Mucosa of rectum (tissue), 2 donors: ENCODE results near the gene RRBP1.

Experiments
- H3K27ac ChIP-seq, 2 donors: one replicate each; pipeline ENCODE4 v1.7.0; 2013; ENCODE audit warnings: inconsistent platforms in 2 of 2, low read depth in 2 of 2, low read length in 2 of 2
- H3K27me3 ChIP-seq, 2 donors: one replicate each; pipeline ENCODE4 v1.7.0; 2013; ENCODE audit warnings: low read length in 2 of 2; ENCODE audit not compliant: control insufficient read depth in 2 of 2, insufficient read depth in 2 of 2
- H3K36me3 ChIP-seq, 2 donors: one replicate each; pipeline ENCODE4 v1.7.0; 2013; ENCODE audit warnings: low read length in 2 of 2; ENCODE audit not compliant: control insufficient read depth in 2 of 2, insufficient read depth in 2 of 2
- H3K4me1 ChIP-seq, 2 donors: one replicate each; pipeline ENCODE4 v1.7.0; 2013; ENCODE audit warnings: low read length in 2 of 2, mild to moderate bottlenecking in 1 of 2; ENCODE audit not compliant: control insufficient read depth in 2 of 2, insufficient read depth in 2 of 2
- H3K4me3 ChIP-seq, 2 donors: one replicate each; pipeline ENCODE4 v1.7.0; 2013; ENCODE audit warnings: low read length in 2 of 2
- H3K9ac ChIP-seq, 2 donors: one replicate each; pipeline ENCODE4 v1.7.0; 2013; ENCODE audit warnings: low read length in 2 of 2, low read depth in 1 of 2, mild to moderate bottlenecking in 1 of 2
- H3K9me3 ChIP-seq, 2 donors: one replicate each; pipeline ENCODE4 v1.7.0; 2013; ENCODE audit warnings: low read length in 2 of 2; ENCODE audit not compliant: control insufficient read depth in 2 of 2
- donor health status: healthy.
- donor health status: Normal muscosa, but diverticular disease.

RRBP1 gene

DNA sequence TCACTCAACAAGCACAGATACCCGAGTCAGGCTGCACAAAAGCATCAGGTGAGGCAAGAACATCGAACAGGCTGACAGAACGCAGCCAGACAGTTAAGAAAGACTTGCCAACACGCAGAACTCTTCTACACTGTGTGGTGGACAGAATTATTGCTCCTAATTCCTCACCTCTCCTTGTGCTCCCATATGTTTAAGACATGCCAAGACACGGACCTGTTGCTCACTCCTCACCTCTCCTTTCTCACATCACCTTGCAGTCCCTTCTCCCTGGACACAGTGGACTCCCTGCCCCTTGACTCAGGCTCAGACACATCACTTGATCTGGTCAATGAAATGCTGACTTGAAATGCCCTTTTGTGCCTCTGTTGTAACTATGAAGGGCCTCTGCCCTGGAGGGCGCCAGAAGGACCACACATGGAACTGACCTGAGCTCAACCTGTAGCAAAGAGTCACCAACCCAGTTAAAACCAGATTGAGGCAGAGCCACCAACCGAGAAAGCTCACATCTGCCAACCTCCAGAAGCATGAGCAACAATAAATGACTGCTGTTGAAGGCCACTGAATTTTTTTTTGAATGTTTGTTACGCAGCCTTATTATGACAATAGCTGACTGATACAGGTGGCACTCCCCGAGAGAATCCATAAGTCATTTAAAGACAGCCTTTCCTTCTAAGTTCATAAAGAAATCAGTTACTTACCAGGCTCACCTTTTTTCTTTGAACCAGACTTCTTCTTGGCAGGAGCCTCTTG, 24.0 kb downstream of the RRBP1 start:
- H3K4me1 ChIP-seq: peaks cover 17 to 21% of the 10 kb centered on the region in 2 donors
- H3K27me3 ChIP-seq: no peaks in the 10 kb centered on the region
- H3K9ac ChIP-seq: no peak overlapping the region
- H3K36me3 ChIP-seq: peaks cover 46 to 57% of the 10 kb centered on the region in 2 donors
- no peak overlapping the region for H3K4me3 ChIP-seq
- H3K9me3 ChIP-seq: no peaks in the 10 kb centered on the region
- no peak overlapping the region for H3K27ac ChIP-seq

DNA sequence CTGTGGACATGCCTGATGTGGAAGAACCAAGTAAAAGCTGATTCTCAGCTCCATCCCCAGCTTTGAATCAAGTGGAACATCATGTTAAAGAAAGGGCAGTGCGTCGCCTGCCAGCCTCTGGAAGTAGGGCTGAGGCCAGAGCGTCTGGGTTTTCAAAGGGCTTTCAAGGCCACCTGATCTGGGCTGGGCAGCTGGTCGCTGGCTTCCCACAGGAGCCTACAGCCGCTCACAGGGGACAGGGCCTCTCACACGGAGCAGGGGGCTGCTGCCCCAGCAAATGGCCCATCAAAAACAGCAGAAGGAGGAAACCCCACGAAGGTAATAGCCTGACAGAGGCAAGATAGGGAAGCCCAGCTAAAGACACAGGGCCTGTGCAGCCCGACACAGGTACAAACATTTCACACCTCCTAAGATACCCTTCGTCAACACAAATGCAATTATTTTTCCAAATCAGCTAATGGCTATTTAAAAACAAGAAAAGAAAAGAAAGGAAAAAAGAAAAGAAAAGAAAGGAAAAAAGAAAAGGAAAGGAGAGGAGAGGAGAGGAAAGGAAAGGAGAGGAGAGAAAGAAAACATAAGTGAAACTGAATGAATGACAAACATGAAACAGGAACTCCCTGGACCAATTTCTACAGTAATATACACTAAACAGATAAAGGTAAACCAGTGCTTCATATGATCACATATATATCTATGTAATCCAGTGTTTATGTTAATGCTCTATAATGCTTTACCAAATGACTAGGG, 24.8 kb downstream of the RRBP1 start:
- Histone ChIP-seq H3K4me1 (peaks cover 15 to 17% of the 10 kb centered on the region in 2 donors), H3K4me3 (no peak overlapping the region), H3K27me3 (no peaks in the 10 kb centered on the region), H3K9ac (no peak overlapping the region), H3K27ac (no peak overlapping the region), H3K9me3 (no peaks in the 10 kb centered on the region), H3K36me3 (peaks cover 54 to 63% of the 10 kb centered on the region in 2 donors)

DNA sequence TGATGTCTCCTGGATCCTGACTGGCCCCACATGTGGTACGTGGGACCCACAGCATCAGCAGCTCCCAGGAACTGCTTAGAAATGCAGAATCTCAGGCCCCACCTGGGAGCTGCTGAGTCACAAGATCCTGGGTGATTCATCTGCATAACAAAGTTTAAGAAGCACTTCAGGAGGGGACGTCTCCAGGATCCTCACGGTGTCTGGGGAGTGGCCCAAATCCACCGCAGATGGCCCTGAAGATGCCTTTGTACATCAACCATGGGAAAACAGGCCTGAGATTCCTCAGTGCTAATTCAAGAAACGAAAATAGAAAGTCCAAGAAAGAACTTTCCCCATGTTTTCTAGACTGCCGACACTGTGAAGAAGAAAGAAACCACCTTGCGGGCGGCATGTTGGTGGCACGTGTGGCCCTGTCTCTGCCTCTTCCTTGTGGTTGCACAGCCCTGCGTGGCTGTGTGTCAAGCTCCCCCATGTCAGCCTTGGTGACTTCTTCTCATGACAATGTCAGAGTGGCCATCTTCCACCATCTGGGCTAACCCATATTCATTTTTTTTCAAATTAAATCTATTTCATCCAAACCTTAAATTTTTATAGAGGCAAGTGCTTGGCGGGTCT, 26.1 kb downstream of the RRBP1 start:
- no peaks in the 10 kb centered on the region for H3K27me3 ChIP-seq
- peaks cover 8 to 17% of the 10 kb centered on the region in 2 donors for H3K4me1 ChIP-seq
- H3K4me3 ChIP-seq: no peak overlapping the region
- no peak overlapping the region for H3K27ac ChIP-seq
- H3K9ac ChIP-seq: no peak overlapping the region
- no peaks in the 10 kb centered on the region for H3K9me3 ChIP-seq
- peaks cover 55 to 66% of the 10 kb centered on the region in 2 donors for H3K36me3 ChIP-seq

DNA sequence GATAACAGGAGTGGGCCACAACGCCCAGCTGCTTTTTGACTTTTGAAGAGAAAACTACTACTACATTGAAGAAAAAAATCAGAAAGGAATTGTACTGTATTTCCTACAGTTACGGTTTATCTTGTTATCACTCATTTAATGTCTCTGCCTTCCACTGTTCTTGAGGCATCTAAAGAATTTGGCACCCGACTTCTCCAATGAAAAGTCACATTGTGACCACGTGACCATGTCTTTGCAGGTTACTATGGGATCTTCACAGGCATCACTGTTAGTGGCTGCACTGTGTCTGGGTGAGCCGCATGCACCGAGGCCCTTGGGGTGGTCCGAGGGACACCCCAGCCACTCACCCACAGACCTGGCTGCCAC, 26.8 kb downstream of the RRBP1 start:
- Histone ChIP-seq H3K27ac (no peak overlapping the region), H3K4me1 (peaks cover 9 to 18% of the 10 kb centered on the region in 2 donors), H3K36me3 (peaks cover 58 to 69% of the 10 kb centered on the region in 2 donors)

DNA sequence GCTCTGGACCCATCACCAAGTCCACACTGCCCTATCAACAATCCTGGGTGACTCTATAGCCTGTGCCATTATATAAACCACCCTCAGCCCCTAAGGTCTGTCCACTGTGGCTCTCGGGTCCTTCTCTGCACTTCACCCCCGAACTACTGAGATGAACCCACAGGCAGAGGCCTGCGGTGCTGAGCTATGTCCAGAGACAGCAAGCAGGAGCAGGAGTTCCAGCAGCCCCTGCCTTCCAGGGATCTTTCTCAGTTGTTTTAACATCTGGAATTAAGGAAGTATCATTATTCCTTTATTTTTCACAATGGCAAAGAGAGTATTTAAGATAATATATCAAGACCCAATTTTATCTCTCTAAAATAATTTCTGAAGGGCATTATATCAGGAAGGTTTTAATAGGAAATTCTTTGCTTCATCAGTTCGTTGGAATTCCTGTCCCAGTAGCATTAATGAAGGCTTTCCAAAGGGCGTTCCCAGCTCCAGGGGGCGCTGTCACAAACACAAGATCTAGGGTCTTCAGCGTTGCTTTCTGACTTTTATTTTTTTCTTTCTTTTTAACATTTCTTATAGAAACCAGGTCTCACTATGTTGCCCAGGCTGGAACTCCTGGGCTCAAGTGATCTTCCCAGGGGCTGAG, 27.3 kb downstream of the RRBP1 start:
- Histone ChIP-seq H3K4me1 (peaks cover 13 to 20% of the 10 kb centered on the region in 2 donors), H3K4me3 (no peak overlapping the region), H3K9ac (no peak overlapping the region)

More for the DNA sequence above, 26.8 kb downstream of the RRBP1 start:
- Histone ChIP-seq H3K27me3 (no peaks in the 10 kb centered on the region), H3K4me3 (no peak overlapping the region), H3K9ac (no peak overlapping the region), H3K9me3 (no peaks in the 10 kb centered on the region)

DNA sequence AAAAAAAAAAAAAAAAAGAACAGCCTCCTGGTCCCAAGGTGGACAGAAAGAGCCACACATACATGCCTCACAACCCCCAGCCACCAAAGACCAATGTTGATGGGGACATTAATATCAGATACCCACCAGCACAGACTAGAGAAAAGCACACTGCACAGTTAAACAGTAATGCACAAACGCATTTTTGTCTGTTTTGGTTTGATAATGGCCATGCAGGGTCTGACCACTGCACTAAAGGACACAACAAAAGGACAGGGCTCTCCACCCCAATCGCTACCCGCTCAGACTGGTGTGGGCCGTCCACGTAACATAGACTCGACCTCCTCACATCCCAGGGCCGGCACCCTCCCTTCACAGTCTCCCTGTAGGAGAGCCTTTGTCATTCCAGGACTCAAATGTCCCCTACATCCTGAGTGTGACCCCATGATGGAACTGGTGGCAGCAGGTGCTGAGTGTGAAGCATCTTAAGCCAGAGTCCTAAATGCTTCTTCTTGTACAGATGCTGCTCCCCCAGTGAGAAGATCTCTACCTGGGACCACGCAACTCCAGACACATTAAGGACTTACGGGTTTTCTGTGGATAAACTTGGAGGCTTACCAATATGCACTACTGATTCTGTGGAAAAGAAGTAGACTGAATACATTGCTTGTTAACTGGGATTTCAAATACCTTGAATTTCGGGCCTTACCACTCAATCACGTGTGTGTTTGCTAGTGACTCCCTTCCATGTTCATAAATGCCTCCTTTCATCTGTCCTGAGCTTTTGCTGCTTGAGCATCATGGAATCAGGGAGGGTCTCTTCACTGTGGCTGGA, 28.0 kb downstream of the RRBP1 start:
- Histone ChIP-seq H3K27ac (no peak overlapping the region), H3K9me3 (no peaks in the 10 kb centered on the region), H3K9ac (no peak overlapping the region), H3K27me3 (no peaks in the 10 kb centered on the region), H3K36me3 (peaks cover 57 to 64% of the 10 kb centered on the region in 2 donors), H3K4me1 (peaks cover 18 to 26% of the 10 kb centered on the region in 2 donors), H3K4me3 (no peak overlapping the region)

More for the DNA sequence above, 27.3 kb downstream of the RRBP1 start:
- Histone ChIP-seq H3K27me3 (no peaks in the 10 kb centered on the region), H3K9me3 (no peaks in the 10 kb centered on the region), H3K27ac (no peak overlapping the region), H3K36me3 (peaks cover 58 to 66% of the 10 kb centered on the region in 2 donors)

DNA sequence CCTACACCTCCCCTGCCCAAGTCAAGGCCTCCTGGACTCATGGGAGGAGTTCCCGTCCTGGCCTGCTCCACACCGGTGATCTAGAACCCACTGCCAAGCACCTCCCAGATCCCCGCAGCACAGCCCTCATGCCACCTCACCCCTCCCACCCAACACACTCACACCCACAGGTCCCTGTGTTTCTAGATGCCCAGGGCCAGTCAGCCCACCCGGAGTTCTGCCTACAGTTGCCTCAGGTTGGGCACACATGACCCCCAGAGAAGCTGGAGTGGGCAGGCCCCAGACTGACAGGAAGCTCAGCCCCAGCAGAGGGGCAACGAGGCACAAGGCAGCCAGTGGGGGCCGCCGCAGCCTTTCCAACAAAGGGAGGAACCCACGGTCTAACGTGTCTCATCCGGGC, 29.6 kb downstream of the RRBP1 start:
- Histone ChIP-seq H3K9ac (no peak overlapping the region), H3K9me3 (no peaks in the 10 kb centered on the region), H3K27me3 (no peaks in the 10 kb centered on the region), H3K27ac (no peak overlapping the region), H3K4me1 (peaks cover 28 to 38% of the 10 kb centered on the region in 2 donors), H3K4me3 (no peak overlapping the region), H3K36me3 (peaks cover 44 to 51% of the 10 kb centered on the region in 2 donors)

DNA sequence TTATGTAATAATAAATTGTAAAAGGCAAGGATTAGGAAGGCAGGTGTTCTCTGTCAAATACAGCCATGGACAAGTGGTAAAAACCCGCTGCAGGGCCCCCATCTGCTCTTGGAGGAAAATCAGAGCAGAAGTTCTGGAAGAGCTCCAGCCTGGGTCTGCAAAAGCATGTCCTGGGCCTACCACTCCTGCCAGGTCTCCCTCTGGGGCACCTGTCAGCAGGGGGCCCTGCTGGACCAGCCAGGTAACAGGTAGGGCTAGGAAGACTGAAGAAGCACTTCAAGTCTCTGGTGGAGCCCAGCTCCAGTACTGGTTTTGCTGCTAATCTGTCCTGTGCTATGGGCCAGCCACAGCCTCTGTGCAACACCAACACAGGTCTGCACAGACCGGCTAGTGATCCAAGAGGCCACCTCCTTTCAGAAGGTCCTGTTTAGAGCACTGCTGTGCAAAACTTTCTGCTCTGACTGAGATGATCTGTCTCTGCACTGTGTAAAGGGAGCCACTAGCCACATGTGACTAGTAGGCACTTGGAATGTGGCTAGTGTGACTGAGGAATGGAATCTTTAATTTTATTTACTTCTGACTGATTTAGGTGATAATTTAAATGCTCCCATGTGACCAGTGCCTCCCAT, 30.2 kb downstream of the RRBP1 start:
- Histone ChIP-seq H3K9me3 (no peaks in the 10 kb centered on the region), H3K27ac (no peak overlapping the region), H3K9ac (no peak overlapping the region), H3K4me1 (peaks cover 33 to 44% of the 10 kb centered on the region in 2 donors), H3K36me3 (peaks cover 40 to 46% of the 10 kb centered on the region in 2 donors), H3K27me3 (no peaks in the 10 kb centered on the region), H3K4me3 (no peak overlapping the region)

DNA sequence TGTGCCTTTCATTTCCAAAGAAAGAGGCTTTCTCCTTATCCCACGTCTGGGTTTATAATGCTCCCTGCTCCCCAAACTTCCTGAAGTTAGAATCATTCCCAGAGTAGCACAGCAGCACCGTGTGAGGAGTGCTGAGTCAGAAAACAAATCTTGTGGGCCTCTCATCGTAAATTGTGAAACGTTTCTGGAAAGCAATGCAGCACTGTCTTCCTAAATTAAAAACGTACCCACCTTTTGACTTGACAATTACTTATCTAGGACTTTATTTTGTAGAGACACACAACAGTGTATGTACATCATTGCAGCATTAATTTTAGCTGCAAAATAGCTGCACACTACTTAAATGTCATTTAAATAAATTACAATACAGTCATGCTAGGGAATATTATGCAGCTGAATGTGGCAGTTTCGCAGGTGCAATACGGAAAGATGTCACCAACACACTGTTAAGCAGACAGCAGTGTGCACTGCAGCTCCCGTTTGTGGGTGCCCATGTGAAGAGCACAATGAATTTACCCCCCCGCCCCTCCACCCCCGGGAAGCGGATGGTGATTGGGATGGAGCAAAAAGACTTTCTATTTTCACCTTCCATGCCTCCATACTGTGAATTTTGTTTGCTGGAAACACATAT, 30.8 kb downstream of the RRBP1 start:
- H3K4me3 ChIP-seq: no peak overlapping the region
- H3K27me3 ChIP-seq: no peaks in the 10 kb centered on the region
- H3K9ac ChIP-seq: no peak overlapping the region
- no peak overlapping the region for H3K27ac ChIP-seq
- H3K36me3 ChIP-seq: peaks cover 35 to 41% of the 10 kb centered on the region in 2 donors
- H3K4me1 ChIP-seq: peaks cover 39 to 47% of the 10 kb centered on the region in 2 donors
- no peaks in the 10 kb centered on the region for H3K9me3 ChIP-seq
